Measurements from ENCODE around the gene MBNL2.
"Not testable (repeated sequence)": the region's sequence is repeated elsewhere in the genome, so short reads cannot be mapped to it uniquely, and the experiment has no call there.

Gene MBNL2

GRCh38 chr13:97339988-97340749 is 118.0 kb downstream of the MBNL2 start:
- no peak overlapping the region for H3K9ac ChIP-seq (ENCODE audit: low read depth, low read length)
- no peaks in the 10 kb centered on the region for H3K9me3 ChIP-seq (ENCODE audit: insufficient read depth, low read depth, low read length)
- no peaks in the 10 kb centered on the region for H3K4me1 ChIP-seq (ENCODE audit: insufficient read depth, low read length)
- no peaks in the 10 kb centered on the region for H3K36me3 ChIP-seq (ENCODE audit: insufficient read depth, low read depth, low read length)
- no peak overlapping the region for H3K27ac ChIP-seq (ENCODE audit: low read length)
- H3K4me3 ChIP-seq (ENCODE audit: low read length): no peak overlapping the region
- H3K27me3 ChIP-seq (ENCODE audit: insufficient read depth, low read length): no peaks in the 10 kb centered on the region

GRCh38 chr13:97341135-97341534 is 119.0 kb downstream of the MBNL2 start:
- no peaks in the 10 kb centered on the region for H3K4me1 ChIP-seq (ENCODE audit: insufficient read depth, low read length)
- no peaks in the 10 kb centered on the region for H3K36me3 ChIP-seq (ENCODE audit: insufficient read depth, low read depth, low read length)

GRCh38 chr13:97342136-97342535 is 120.0 kb downstream of the MBNL2 start:
- Histone ChIP-seq H3K4me1 (ENCODE audit: insufficient read depth, low read length) (no peaks in the 10 kb centered on the region), H3K27ac (ENCODE audit: low read length) (no peak overlapping the region), H3K9me3 (ENCODE audit: insufficient read depth, low read depth, low read length) (no peaks in the 10 kb centered on the region), H3K27me3 (ENCODE audit: insufficient read depth, low read length) (no peaks in the 10 kb centered on the region), H3K36me3 (ENCODE audit: insufficient read depth, low read depth, low read length) (no peaks in the 10 kb centered on the region), H3K9ac (ENCODE audit: low read depth, low read length) (no peak overlapping the region), H3K4me3 (ENCODE audit: low read length) (no peak overlapping the region)

More at GRCh38 chr13:97341135-97341534, 119.0 kb downstream of the MBNL2 start:
- H3K9me3 ChIP-seq (ENCODE audit: insufficient read depth, low read depth, low read length): no peaks in the 10 kb centered on the region
- H3K27me3 ChIP-seq (ENCODE audit: insufficient read depth, low read length): no peaks in the 10 kb centered on the region
- no peak overlapping the region for H3K9ac ChIP-seq (ENCODE audit: low read depth, low read length)
- no peak overlapping the region for H3K27ac ChIP-seq (ENCODE audit: low read length)
- no peak overlapping the region for H3K4me3 ChIP-seq (ENCODE audit: low read length)

GRCh38 chr13:97342936-97343335 is 120.8 kb downstream of the MBNL2 start:
- no peaks in the 10 kb centered on the region for H3K9me3 ChIP-seq (ENCODE audit: insufficient read depth, low read depth, low read length)
- no peak overlapping the region for H3K4me3 ChIP-seq (ENCODE audit: low read length)
- no peaks in the 10 kb centered on the region for H3K4me1 ChIP-seq (ENCODE audit: insufficient read depth, low read length)
- no peaks in the 10 kb centered on the region for H3K27me3 ChIP-seq (ENCODE audit: insufficient read depth, low read length)
- H3K9ac ChIP-seq (ENCODE audit: low read depth, low read length): no peak overlapping the region
- no peaks in the 10 kb centered on the region for H3K36me3 ChIP-seq (ENCODE audit: insufficient read depth, low read depth, low read length)
- H3K27ac ChIP-seq (ENCODE audit: low read length): no peak overlapping the region

GRCh38 chr13:97344265-97345175 is 122.4 kb downstream of the MBNL2 start:
- Histone ChIP-seq H3K9ac (ENCODE audit: low read depth, low read length) (no peak overlapping the region), H3K36me3 (ENCODE audit: insufficient read depth, low read depth, low read length) (no peaks in the 10 kb centered on the region), H3K4me1 (ENCODE audit: insufficient read depth, low read length) (no peaks in the 10 kb centered on the region), H3K4me3 (ENCODE audit: low read length) (no peak overlapping the region), H3K27me3 (ENCODE audit: insufficient read depth, low read length) (no peaks in the 10 kb centered on the region), H3K27ac (ENCODE audit: low read length) (no peak overlapping the region), H3K9me3 (ENCODE audit: insufficient read depth, low read depth, low read length) (no peaks in the 10 kb centered on the region)

GRCh38 chr13:97346097-97346496 is 124.0 kb downstream of the MBNL2 start:
- no peaks in the 10 kb centered on the region for H3K27me3 ChIP-seq (ENCODE audit: insufficient read depth, low read length)
- no peak overlapping the region for H3K9ac ChIP-seq (ENCODE audit: low read depth, low read length)
- H3K36me3 ChIP-seq (ENCODE audit: insufficient read depth, low read depth, low read length): no peaks in the 10 kb centered on the region
- H3K4me1 ChIP-seq (ENCODE audit: insufficient read depth, low read length): no peaks in the 10 kb centered on the region
- no peaks in the 10 kb centered on the region for H3K9me3 ChIP-seq (ENCODE audit: insufficient read depth, low read depth, low read length)
- H3K4me3 ChIP-seq (ENCODE audit: low read length): no peak overlapping the region
- no peak overlapping the region for H3K27ac ChIP-seq (ENCODE audit: low read length)

- Histone ChIP-seq H3K27me3 (ENCODE audit: insufficient read depth, low read length) (no peaks in the 10 kb centered on the region), H3K9me3 (ENCODE audit: insufficient read depth, low read depth, low read length) (no peaks in the 10 kb centered on the region), H3K36me3 (ENCODE audit: insufficient read depth, low read depth, low read length) (no peaks in the 10 kb centered on the region), H3K4me3 (ENCODE audit: low read length) (no peak overlapping the region), H3K4me1 (ENCODE audit: insufficient read depth, low read length) (no peaks in the 10 kb centered on the region), H3K27ac (ENCODE audit: low read length) (no peak overlapping the region), H3K9ac (ENCODE audit: low read depth, low read length) (no peak overlapping the region)
These were observed 124.6 kb downstream of the MBNL2 start for GRCh38 chr13:97346561-97347254.

- no peak overlapping the region for H3K4me3 ChIP-seq (ENCODE audit: low read length)
- no peaks in the 10 kb centered on the region for H3K4me1 ChIP-seq (ENCODE audit: insufficient read depth, low read length)
- H3K27me3 ChIP-seq (ENCODE audit: insufficient read depth, low read length): no peaks in the 10 kb centered on the region
- no peak overlapping the region for H3K9ac ChIP-seq (ENCODE audit: low read depth, low read length)
- H3K27ac ChIP-seq (ENCODE audit: low read length): no peak overlapping the region
- no peaks in the 10 kb centered on the region for H3K36me3 ChIP-seq (ENCODE audit: insufficient read depth, low read depth, low read length)
- no peaks in the 10 kb centered on the region for H3K9me3 ChIP-seq (ENCODE audit: insufficient read depth, low read depth, low read length)
These were observed 125.3 kb downstream of the MBNL2 start for GRCh38 chr13:97347255-97347932.

GRCh38 chr13:97348569-97349100 is 126.5 kb downstream of the MBNL2 start:
- Histone ChIP-seq H3K36me3 (ENCODE audit: insufficient read depth, low read depth, low read length) (no peaks in the 10 kb centered on the region), H3K4me1 (ENCODE audit: insufficient read depth, low read length) (no peaks in the 10 kb centered on the region), H3K9me3 (ENCODE audit: insufficient read depth, low read depth, low read length) (no peaks in the 10 kb centered on the region), H3K4me3 (ENCODE audit: low read length) (no peak overlapping the region), H3K27me3 (ENCODE audit: insufficient read depth, low read length) (no peaks in the 10 kb centered on the region), H3K27ac (ENCODE audit: low read length) (no peak overlapping the region), H3K9ac (ENCODE audit: low read depth, low read length) (no peak overlapping the region)

GRCh38 chr13:97352012-97352411 is 129.9 kb downstream of the MBNL2 start:
- H3K9me3 ChIP-seq (ENCODE audit: insufficient read depth, low read depth, low read length); H3K27me3 ChIP-seq (ENCODE audit: insufficient read depth, low read length); H3K9ac ChIP-seq (ENCODE audit: low read depth, low read length); H3K36me3 ChIP-seq (ENCODE audit: insufficient read depth, low read depth, low read length); H3K4me3 ChIP-seq (ENCODE audit: low read length); H3K27ac ChIP-seq (ENCODE audit: low read length); H3K4me1 ChIP-seq (ENCODE audit: insufficient read depth, low read length): not testable (repeated sequence)

- no peak overlapping the region for H3K4me3 ChIP-seq (ENCODE audit: low read length)
- H3K27me3 ChIP-seq (ENCODE audit: insufficient read depth, low read length): no peaks in the 10 kb centered on the region
- no peaks in the 10 kb centered on the region for H3K4me1 ChIP-seq (ENCODE audit: insufficient read depth, low read length)
- H3K27ac ChIP-seq (ENCODE audit: low read length): no peak overlapping the region
- no peaks in the 10 kb centered on the region for H3K36me3 ChIP-seq (ENCODE audit: insufficient read depth, low read depth, low read length)
- no peaks in the 10 kb centered on the region for H3K9me3 ChIP-seq (ENCODE audit: insufficient read depth, low read depth, low read length)
- H3K9ac ChIP-seq (ENCODE audit: low read depth, low read length): no peak overlapping the region
These were observed 130.7 kb downstream of the MBNL2 start for GRCh38 chr13:97352815-97353214.

All from iPS-20b (cell line).